ENCODE results near the gene PSMB7.

The PSMB7 gene

DNA sequence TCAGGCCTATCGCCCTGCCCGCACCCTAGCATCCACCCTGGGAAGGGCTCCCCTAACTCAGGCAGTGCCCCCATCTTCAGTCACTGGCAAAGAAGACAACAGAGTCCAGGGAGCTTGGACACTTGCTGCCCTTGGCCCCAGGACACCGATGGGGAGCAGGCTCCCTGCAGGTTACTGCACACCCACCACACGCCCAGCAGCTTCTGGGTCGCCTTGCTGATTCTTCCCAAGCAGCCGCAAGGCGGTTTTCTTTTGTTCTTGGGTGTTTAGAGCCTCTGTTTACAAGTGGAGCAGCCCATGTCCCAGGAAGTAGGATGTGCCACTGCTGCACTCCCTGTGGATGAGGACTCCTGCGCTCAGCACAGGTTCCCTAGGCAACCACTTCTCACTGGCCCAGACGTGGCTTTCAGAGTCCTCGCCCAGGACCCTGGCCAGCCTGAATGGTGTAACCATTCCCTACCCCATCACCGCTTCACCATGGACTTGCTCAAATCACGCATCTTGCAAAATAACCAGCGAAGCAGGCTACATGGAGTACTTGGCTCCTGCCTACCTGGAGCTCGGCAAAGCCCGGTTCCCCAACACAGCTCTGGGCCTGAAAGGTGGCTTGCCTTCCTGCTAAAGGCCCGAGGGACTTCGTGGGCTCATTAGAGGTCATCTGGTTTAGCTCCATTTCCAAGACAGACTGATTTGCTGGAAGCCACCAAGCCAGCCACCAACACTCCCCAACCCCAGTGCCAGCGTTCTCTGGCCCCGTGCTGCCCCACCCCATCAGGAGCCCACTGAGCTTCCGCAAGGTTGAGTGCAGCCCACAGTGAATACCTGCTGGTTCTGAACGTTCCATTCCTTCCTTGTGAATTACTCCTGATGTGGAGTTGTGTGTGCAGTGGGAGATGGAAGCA lies 60.0 kb downstream of the PSMB7 start:
- Histone ChIP-seq H3K27ac (ENCODE audit: low read depth, low read length) (no peak overlapping the region), H3K27me3 (ENCODE audit: control insufficient read depth in 5 of 5, insufficient read depth in 4 of 5, low read length in 5 of 5) (no peaks in the 10 kb centered on the region), H3K9ac (ENCODE audit: low read length in 5 of 5) (no peak overlapping the region), H3K4me1 (ENCODE audit: control insufficient read depth in 5 of 5, insufficient read depth in 5 of 5, low read length in 5 of 5) (peaks cover 0 to 18% (median 12%) of the 10 kb centered on the region in 5 donors), H3K9me3 (ENCODE audit: control insufficient read depth in 5 of 5, low read length in 5 of 5) (no peaks in the 10 kb centered on the region), H3K36me3 (ENCODE audit: control insufficient read depth in 5 of 5, insufficient read depth in 5 of 5, low read length in 5 of 5) (peaks cover 8 to 85% (median 66%) of the 10 kb centered on the region in 5 donors), H3K4me3 (ENCODE audit: low read depth in 1 of 5, low read length in 5 of 5) (no peak overlapping the region)

DNA sequence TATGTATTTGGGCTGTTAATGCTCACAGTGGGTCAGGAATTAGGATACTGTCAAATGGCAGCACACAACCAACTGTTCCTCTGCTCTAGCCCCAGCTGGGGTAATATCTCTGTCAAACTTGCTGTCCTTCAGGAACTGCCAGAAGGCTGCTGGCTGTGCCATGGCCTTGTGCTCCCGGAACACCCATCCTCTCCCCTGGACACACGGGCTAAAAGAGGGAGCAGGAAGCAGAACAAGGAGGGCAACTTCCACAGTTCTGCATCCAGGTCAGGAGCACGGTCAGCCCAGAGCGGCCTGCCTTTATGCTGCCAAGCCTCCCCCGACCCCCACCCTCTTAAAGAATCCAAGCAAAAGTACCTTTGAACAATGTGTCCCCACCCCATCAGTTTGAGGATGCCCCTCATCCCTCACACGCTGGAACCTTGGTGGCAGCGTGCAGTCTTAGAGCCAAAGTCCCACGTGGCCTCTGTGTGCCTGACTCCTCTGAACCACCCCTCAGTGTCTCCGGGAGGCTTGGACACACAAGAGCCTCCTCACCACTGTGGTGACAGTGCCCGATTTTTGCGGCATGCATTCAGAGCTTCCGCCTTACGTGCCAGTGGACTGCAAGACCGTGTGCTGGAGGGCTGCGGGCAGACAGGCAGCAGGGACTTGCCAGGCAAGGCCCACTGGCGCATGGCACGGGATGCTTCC lies 60.8 kb downstream of the PSMB7 start:
- Histone ChIP-seq H3K4me3 (ENCODE audit: low read depth in 1 of 5, low read length in 5 of 5) (no peak overlapping the region), H3K9ac (ENCODE audit: low read length in 5 of 5) (no peak overlapping the region), H3K36me3 (ENCODE audit: control insufficient read depth in 5 of 5, insufficient read depth in 5 of 5, low read length in 5 of 5) (peaks cover 5 to 93% (median 74%) of the 10 kb centered on the region in 5 donors), H3K27ac (ENCODE audit: low read depth, low read length) (no peak overlapping the region), H3K9me3 (ENCODE audit: control insufficient read depth in 5 of 5, low read length in 5 of 5) (no peaks in the 10 kb centered on the region), H3K4me1 (ENCODE audit: control insufficient read depth in 5 of 5, insufficient read depth in 5 of 5, low read length in 5 of 5) (peaks cover 0 to 18% (median 12%) of the 10 kb centered on the region in 5 donors), H3K27me3 (ENCODE audit: control insufficient read depth in 5 of 5, insufficient read depth in 4 of 5, low read length in 5 of 5) (no peaks in the 10 kb centered on the region)

DNA sequence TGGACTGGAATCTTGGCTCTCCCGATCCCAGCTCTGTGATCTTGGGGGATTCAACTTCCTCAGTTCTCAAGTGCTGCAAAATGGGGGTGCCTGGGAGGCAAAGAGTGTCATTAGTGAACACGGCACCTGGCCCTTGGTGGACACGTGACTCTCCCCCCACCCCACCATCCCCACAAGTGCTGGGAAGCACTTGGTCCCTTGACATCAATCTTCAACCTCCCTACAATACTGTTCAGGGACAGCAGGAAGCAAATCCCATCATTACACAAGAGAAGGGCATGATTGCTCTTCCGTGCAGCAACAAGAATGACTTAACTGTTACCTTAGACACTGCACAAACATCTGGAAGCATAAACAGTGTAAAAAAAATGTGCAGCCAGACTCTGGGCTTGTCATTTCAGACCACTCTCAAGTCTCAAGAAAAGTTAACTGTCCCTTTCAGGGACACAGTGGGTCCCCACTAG lies 61.4 kb downstream of the PSMB7 start:
- Histone ChIP-seq H3K36me3 (ENCODE audit: control insufficient read depth in 5 of 5, insufficient read depth in 5 of 5, low read length in 5 of 5) (peaks cover 5 to 97% (median 80%) of the 10 kb centered on the region in 5 donors), H3K4me1 (ENCODE audit: control insufficient read depth in 5 of 5, insufficient read depth in 5 of 5, low read length in 5 of 5) (peaks cover 0 to 18% (median 12%) of the 10 kb centered on the region in 5 donors), H3K4me3 (ENCODE audit: low read depth in 1 of 5, low read length in 5 of 5) (no peak overlapping the region), H3K27me3 (ENCODE audit: control insufficient read depth in 5 of 5, insufficient read depth in 4 of 5, low read length in 5 of 5) (no peaks in the 10 kb centered on the region), H3K9me3 (ENCODE audit: control insufficient read depth in 5 of 5, low read length in 5 of 5) (no peaks in the 10 kb centered on the region), H3K27ac (ENCODE audit: low read depth, low read length) (no peak overlapping the region), H3K9ac (ENCODE audit: low read length in 5 of 5) (no peak overlapping the region)

DNA sequence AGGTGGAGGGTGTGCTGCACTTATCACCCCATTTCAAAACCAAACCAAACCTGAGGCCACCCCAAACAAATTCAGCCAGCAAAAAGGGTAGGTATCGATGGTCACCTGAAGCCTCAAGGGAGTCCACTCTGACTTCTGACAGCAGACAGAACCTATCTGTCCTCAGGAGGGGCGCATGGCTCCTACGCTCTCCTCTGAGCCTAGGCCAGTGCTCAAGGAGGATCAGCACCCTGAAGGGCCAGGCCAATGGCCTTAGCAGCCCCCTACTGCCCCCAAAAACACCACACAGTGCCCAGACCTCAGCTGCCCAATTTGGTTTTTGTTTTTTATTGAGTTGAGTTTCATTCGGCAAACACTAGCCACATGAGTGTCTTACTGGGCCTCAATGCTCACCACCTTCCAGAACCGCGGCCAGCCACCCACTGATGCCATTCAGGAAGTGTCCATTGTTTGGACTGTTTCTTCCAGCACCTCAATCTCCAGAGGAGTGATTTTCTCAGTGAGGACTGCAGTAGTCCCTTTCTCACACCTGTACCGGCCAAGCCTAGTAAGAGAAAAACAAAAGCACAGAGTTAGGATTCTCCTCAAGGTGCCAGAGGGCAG lies 62.0 kb downstream of the PSMB7 start:
- peaks cover 5 to 98% (median 85%) of the 10 kb centered on the region in 5 donors for H3K36me3 ChIP-seq (ENCODE audit: control insufficient read depth in 5 of 5, insufficient read depth in 5 of 5, low read length in 5 of 5)
- no peaks in the 10 kb centered on the region for H3K27me3 ChIP-seq (ENCODE audit: control insufficient read depth in 5 of 5, insufficient read depth in 4 of 5, low read length in 5 of 5)
- H3K27ac ChIP-seq (ENCODE audit: low read depth, low read length), result no peak overlapping the region

GRCh38 chr9:124352616-124353015 lies 62.6 kb downstream of the PSMB7 start:
- Histone ChIP-seq H3K27me3 (ENCODE audit: control insufficient read depth in 5 of 5, insufficient read depth in 4 of 5, low read length in 5 of 5) (no peaks in the 10 kb centered on the region), H3K9me3 (ENCODE audit: control insufficient read depth in 5 of 5, low read length in 5 of 5) (no peaks in the 10 kb centered on the region), H3K4me1 (ENCODE audit: control insufficient read depth in 5 of 5, insufficient read depth in 5 of 5, low read length in 5 of 5) (peaks cover 0 to 12% (median 7%) of the 10 kb centered on the region in 5 donors), H3K4me3 (ENCODE audit: low read depth in 1 of 5, low read length in 5 of 5) (no peak overlapping the region), H3K9ac (ENCODE audit: low read length in 5 of 5) (peak overlapping the region in 1 of 5 donors; percentile 5), H3K36me3 (ENCODE audit: control insufficient read depth in 5 of 5, insufficient read depth in 5 of 5, low read length in 5 of 5) (peaks cover 5 to 98% (median 90%) of the 10 kb centered on the region in 5 donors), H3K27ac (ENCODE audit: low read depth, low read length) (no peak overlapping the region)

More for the DNA sequence above, 62.0 kb downstream of the PSMB7 start:
- Histone ChIP-seq H3K9ac (ENCODE audit: low read length in 5 of 5) (no peak overlapping the region), H3K4me3 (ENCODE audit: low read depth in 1 of 5, low read length in 5 of 5) (no peak overlapping the region), H3K9me3 (ENCODE audit: control insufficient read depth in 5 of 5, low read length in 5 of 5) (no peaks in the 10 kb centered on the region), H3K4me1 (ENCODE audit: control insufficient read depth in 5 of 5, insufficient read depth in 5 of 5, low read length in 5 of 5) (peaks cover 0 to 16% (median 12%) of the 10 kb centered on the region in 5 donors)

DNA sequence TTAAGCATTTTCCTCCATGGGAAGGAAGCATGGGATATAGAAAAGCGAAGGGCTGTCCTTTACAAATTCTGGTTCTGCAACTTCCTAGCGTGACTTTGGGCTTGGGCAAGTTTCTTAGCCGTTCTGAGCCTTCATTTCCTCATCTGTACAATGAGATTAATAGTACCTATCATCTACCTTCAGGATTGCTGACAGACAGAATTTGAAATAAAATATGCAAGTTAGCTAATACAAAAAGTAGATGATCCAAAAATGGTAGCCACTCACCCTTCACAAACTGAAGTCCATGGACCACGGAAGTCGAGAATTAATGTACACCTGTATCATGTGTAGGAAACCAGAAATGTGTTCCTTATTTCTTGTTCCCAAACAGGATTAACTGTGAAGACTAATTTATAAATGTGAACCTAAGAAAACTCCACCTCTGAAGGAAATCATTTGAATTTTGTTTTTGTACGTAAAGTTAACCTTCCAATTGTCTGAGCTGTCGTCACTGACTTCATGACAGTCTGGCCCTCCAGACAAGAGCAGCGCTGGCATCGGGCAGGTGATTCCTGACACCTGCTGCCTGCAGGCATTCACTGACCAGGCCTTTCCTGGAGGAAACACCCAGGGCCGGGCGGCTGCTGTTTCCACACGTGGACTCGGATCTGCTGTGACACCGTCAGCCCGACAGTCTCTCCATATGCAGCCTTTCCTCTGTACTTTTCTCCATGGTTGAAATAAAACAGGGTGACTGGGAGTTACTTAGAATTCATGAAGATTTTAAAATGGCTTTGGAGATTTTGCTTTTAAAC lies 63.4 kb downstream of the PSMB7 start:
- Histone ChIP-seq H3K27me3 (ENCODE audit: control insufficient read depth in 5 of 5, insufficient read depth in 4 of 5, low read length in 5 of 5) (no peaks in the 10 kb centered on the region), H3K9ac (ENCODE audit: low read length in 5 of 5) (no peak overlapping the region), H3K36me3 (ENCODE audit: control insufficient read depth in 5 of 5, insufficient read depth in 5 of 5, low read length in 5 of 5) (peaks cover 5 to 99% (median 95%) of the 10 kb centered on the region in 5 donors), H3K9me3 (ENCODE audit: control insufficient read depth in 5 of 5, low read length in 5 of 5) (no peaks in the 10 kb centered on the region), H3K4me3 (ENCODE audit: low read depth in 1 of 5, low read length in 5 of 5) (no peak overlapping the region), H3K4me1 (ENCODE audit: control insufficient read depth in 5 of 5, insufficient read depth in 5 of 5, low read length in 5 of 5) (peaks cover 0 to 12% (median 5%) of the 10 kb centered on the region in 5 donors), H3K27ac (ENCODE audit: low read depth, low read length) (no peak overlapping the region)

GRCh38 chr9:124350494-124351263 lies 64.6 kb downstream of the PSMB7 start:
- Histone ChIP-seq H3K27ac (ENCODE audit: low read depth, low read length) (no peak overlapping the region), H3K36me3 (ENCODE audit: control insufficient read depth in 5 of 5, insufficient read depth in 5 of 5, low read length in 5 of 5) (peaks cover 5 to 99% (median 95%) of the 10 kb centered on the region in 5 donors), H3K27me3 (ENCODE audit: control insufficient read depth in 5 of 5, insufficient read depth in 4 of 5, low read length in 5 of 5) (no peaks in the 10 kb centered on the region), H3K9ac (ENCODE audit: low read length in 5 of 5) (no peak overlapping the region), H3K4me3 (ENCODE audit: low read depth in 1 of 5, low read length in 5 of 5) (no peak overlapping the region), H3K9me3 (ENCODE audit: control insufficient read depth in 5 of 5, low read length in 5 of 5) (no peaks in the 10 kb centered on the region), H3K4me1 (ENCODE audit: control insufficient read depth in 5 of 5, insufficient read depth in 5 of 5, low read length in 5 of 5) (peaks cover 0 to 12% (median 5%) of the 10 kb centered on the region in 5 donors)

GRCh38 chr9:124349675-124350493 lies 65.4 kb downstream of the PSMB7 start:
- Histone ChIP-seq H3K4me1 (ENCODE audit: control insufficient read depth in 5 of 5, insufficient read depth in 5 of 5, low read length in 5 of 5) (peaks cover 0 to 12% (median 5%) of the 10 kb centered on the region in 5 donors), H3K9me3 (ENCODE audit: control insufficient read depth in 5 of 5, low read length in 5 of 5) (no peaks in the 10 kb centered on the region), H3K27me3 (ENCODE audit: control insufficient read depth in 5 of 5, insufficient read depth in 4 of 5, low read length in 5 of 5) (no peaks in the 10 kb centered on the region), H3K9ac (ENCODE audit: low read length in 5 of 5) (no peak overlapping the region), H3K36me3 (ENCODE audit: control insufficient read depth in 5 of 5, insufficient read depth in 5 of 5, low read length in 5 of 5) (peaks cover 5 to 100% (median 95%) of the 10 kb centered on the region in 5 donors), H3K4me3 (ENCODE audit: low read depth in 1 of 5, low read length in 5 of 5) (no peak overlapping the region), H3K27ac (ENCODE audit: low read depth, low read length) (no peak overlapping the region)

Data from subcutaneous abdominal adipose tissue (tissue), 5 donors.